Dermis blood vessel endothelial cell (primary cell): ENCODE results near the gene IDH1. TPM values are rescaled to one million over a fixed set of nuclear protein-coding genes. Genes with fewer than 3 reads are reported as not detected.

Experiments used
- DNase-seq: peaks from one replicate; pipeline ENCODE4 v3.0.0; 2010
- total RNA-seq: library from RNA; depleted of rRNA; stranded (reverse); fragments of >200 nt; gene quantifications from 2 replicates; pipeline ENCODE4 v1.2.3, GENCODE V29; 2014

Gene IDH1
- total RNA-seq, 1 donor from 2014 or later: 107 TPM

DNA sequence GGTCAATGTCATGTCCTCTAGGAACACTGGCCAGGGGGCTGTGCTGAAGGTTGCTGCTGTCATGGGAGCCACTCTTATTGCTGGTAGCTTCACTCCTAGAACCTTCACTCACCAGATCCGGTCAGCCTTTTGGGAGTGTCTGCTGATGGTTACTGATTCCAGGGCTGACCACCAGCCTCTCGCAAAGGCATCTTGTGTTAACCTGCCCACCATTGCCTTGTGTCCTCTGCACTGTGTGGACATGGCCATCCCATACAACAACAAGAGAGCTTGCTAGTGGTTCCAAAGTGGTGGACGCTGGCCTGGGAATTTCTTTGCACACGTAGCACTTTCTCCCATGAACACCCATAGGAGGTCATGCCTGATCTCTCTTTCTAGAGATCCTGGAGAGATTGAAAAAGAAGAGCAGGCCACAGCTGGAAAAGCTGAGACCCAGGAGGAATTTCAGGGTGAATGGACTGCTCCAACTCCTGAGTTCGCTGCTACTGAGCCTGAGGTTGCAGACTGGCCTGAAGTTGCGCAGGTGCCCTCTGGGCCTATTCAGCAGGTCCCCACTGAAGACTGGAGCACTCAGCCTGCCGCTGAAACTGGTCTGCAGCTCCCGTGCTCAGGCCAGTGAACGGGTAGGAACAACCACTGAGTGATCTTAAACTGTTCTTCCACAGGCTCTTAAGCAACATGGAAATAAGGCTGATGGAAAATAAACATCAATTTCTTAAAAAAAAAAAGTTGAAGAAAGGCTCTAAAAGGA, 46.4 kb downstream of the IDH1 start:
- DNase-seq: no peak

- DNase-seq: no peak
These were observed 47.1 kb downstream of the IDH1 start for GRCh38 chr2:208207769-208208168.

- no peak for DNase-seq
These were observed 50.7 kb downstream of the IDH1 start for GRCh38 chr2:208204166-208204565.

DNA sequence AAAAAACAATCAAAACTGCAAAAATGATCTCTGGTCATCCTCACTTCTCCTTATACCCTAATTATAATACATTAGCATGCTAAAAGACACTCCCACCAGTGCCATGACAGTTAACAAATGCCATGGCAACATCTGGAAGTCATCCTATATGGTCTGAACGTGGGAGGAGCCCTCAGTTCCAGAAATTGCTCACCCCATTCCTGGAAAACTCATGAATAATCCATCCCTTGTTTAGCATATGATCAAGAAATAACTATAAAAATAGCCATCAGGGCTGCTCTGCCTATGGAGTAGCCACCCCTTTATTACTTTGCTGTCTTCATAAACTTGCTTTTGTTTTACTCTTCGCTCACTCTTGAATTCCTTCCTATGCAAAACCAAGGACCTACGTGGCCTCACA, 59.3 kb downstream of the IDH1 start:
- no peak for DNase-seq

DNA sequence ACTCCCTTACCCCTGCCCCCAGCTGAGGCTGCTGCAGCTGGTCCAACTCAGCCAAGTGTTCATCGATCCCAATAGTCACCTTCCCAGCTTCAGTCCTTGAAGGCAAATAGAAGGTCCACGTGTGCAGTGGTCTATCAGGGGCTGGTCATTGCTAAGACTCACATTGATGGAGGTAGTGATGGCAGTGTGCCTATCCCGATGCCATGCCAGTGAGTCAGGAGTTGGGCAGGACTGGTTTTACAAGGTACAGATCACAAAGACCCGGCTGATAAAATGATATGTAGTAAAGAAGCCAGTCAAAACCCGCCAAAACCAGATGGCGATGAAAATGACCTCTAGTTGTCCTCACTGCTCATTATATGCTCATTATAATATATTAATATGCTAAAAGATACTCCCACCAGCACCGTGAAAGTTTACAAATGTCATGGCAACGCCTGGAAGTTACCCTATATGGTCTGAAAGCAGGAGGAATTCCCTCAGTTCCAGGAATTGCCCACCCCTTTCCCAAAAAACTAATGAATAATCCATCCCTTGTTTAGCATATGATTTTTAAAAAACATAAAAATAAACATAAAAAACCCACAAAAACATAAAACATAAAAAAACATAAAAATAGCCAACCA, 62.1 kb downstream of the IDH1 start:
- DNase-seq: no peak

- no peak for DNase-seq
These were observed 64.9 kb downstream of the IDH1 start, which contains the start of gene C2orf80 for GRCh38 chr2:208189810-208190503. C2orf80 (minus strand) TSS chr2:208190030; CDS start chr2:208186986, 3,044 bp downstream.

GRCh38 chr2:208189069-208189809, 65.6 kb downstream of the IDH1 start:
- no peak for DNase-seq

GRCh38 chr2:208186893-208187292, 68.0 kb downstream of the IDH1 start:
- no peak for DNase-seq

GRCh38 chr2:208186465-208186864, 68.4 kb downstream of the IDH1 start:
- no peak for DNase-seq

Other genes with a start within 250 kb of the IDH1 start
- 11.3 and 18.5 TPM in 2 replicates for gene PLEKHM3, start 229.5 kb downstream of the IDH1 start, total RNA-seq
- gene CRYGD, start 130.5 kb downstream of the IDH1 start, total RNA-seq: not detected in 2 replicates
- not detected in 2 replicates for gene CRYGC, start 125.2 kb downstream of the IDH1 start, total RNA-seq
- gene CRYGB, start 108.9 kb downstream of the IDH1 start, total RNA-seq: not detected in 2 replicates
- gene CRYGA, start 91.5 kb downstream of the IDH1 start, total RNA-seq: not detected in 2 replicates
- gene C2orf80, start 65.0 kb downstream of the IDH1 start, total RNA-seq: not detected in 2 replicates
- gene PIKFYVE, start 11.2 kb upstream of the IDH1 start, total RNA-seq: 33.2 and 36.3 TPM in 2 replicates
- gene PTH2R, start 151.7 kb upstream of the IDH1 start, total RNA-seq: not detected in 2 replicates